ENCODE results near the gene CYP2W1. TPM values are rescaled to one million over a fixed set of nuclear protein-coding genes. Genes with fewer than 3 reads are reported as not detected.

Gene CYP2W1
- total and polyA plus RNA-seq, 2 donors (not counting 3 experiments of a cell fraction or from before 2014, with no cell fraction given): not detected

DNA sequence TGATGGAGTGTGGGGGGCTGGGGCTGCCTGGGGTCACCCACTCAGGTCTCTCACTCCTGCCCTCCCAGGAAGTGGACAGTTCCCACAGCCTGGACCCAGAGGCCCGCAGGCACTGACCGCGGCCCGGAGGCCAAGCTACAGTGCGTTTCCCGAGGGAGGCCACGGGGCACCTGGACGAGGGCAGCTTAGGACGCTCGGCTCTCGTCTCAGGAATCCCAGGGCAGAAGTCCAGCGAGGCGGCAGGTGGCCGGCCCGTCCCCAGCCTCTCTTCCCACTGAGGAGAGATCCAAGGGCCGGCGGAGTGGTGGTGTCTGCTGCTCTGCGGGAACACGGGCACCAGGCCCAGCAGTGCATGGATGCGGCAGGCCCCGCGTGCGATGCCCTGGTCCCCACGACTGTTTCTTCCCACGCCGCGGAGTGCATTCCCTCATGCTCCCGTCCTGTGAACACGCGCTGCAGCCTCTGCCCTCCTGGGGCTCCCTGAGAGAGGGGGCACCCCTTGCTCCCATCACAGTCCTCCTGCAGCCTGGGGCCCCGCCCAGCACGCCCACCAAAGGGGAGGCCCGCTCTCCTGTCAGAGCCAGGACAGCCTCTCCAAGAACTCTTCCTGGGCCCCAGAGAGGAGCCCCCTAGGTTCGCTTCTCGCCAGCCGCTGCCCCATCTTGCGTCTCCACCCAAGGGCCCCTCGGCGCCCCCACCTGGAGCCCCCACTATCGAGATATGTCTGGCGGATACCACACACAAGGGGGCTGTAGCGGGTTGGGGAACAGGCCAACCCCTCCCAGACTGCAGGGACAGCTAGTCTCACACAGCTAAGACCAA is 37.0 kb downstream of the CYP2W1 start:
- Histone ChIP-seq H3K27me3 (ENCODE audit: control insufficient read depth in 2 of 2, insufficient read depth in 2 of 2, low read length in 2 of 2) (no peaks in the 10 kb centered on the region), H3K4me2 (ENCODE audit: insufficient read depth, low read length) (no peak overlapping the region), H3K9me1 (replicated peaks; ENCODE audit: control insufficient read depth, extremely low read depth, insufficient read depth, low read length) (no peaks in the 10 kb centered on the region), H3K4me3 (replicated peaks in 1 of 3; ENCODE audit: insufficient read depth in 1 of 3, low read depth in 1 of 3, low read length in 3 of 3) (no peak overlapping the region), H3K4me1 (ENCODE audit: control insufficient read depth, extremely low read depth, insufficient read depth, low read length) (no peaks in the 10 kb centered on the region), H2AFZ (ENCODE audit: low read depth, low read length) (no peak overlapping the region), H3K9me3 (replicated peaks; ENCODE audit: control insufficient read depth, insufficient read depth, low read length) (no peaks in the 10 kb centered on the region), H3K36me3 (ENCODE audit: control insufficient read depth in 2 of 2, extremely low read depth in 1 of 2, insufficient read depth in 2 of 2, low read length in 2 of 2) (no peaks in the 10 kb centered on the region), H3K27ac (ENCODE audit: insufficient read depth, low read depth, low read length) (no peak overlapping the region), H4K20me1 (replicated peaks; ENCODE audit: control insufficient read depth, extremely low read depth, insufficient read depth, low read length) (no peaks in the 10 kb centered on the region), H3K79me2 (ENCODE audit: control insufficient read depth, insufficient read depth, low read length) (peaks cover 8% of the 10 kb centered on the region), H3K9ac (replicated peaks; ENCODE audit: extremely low read depth, insufficient read depth, low read length) (no peak overlapping the region)
- intact Hi-C loops (cut with micrococcal nuclease): no loop called here
- dilution Hi-C loops (cut with MboI; ENCODE audit: extremely low pct_ligation_motif_present, low sequenced_read_pairs): no loop called here
- DNase-seq (ENCODE audit: low read depth, low spot score) (no peak), FAIRE-seq (no peak)
- no peak for TF ChIP-seq GATA2 (IDR thresholded peaks at IDR 0.05; ENCODE audit: insufficient read depth, insufficient read length, low read depth, low read length)
- TF ChIP-seq, protein P1, sequence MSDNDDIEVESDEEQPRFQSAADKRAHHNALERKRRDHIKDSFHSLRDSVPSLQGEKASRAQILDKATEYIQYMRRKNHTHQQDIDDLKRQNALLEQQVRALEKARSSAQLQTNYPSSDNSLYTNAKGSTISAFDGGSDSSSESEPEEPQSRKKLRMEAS (IDR thresholded peaks at IDR 0.05; ENCODE audit: insufficient read depth, insufficient read length): no peak
- no peak for TF ChIP-seq POLR2AphosphoS5 (IDR thresholded peaks at IDR 0.05; ENCODE audit: insufficient read depth, low read depth, low read length)
- TF ChIP-seq POLR2A (IDR thresholded peaks at IDR 0.05; ENCODE audit: low read depth, low read length): no peak
- TF ChIP-seq MYC (IDR thresholded peaks at IDR 0.05; ENCODE audit: low read depth, low read length): no peak
- TF ChIP-seq, protein P2, sequence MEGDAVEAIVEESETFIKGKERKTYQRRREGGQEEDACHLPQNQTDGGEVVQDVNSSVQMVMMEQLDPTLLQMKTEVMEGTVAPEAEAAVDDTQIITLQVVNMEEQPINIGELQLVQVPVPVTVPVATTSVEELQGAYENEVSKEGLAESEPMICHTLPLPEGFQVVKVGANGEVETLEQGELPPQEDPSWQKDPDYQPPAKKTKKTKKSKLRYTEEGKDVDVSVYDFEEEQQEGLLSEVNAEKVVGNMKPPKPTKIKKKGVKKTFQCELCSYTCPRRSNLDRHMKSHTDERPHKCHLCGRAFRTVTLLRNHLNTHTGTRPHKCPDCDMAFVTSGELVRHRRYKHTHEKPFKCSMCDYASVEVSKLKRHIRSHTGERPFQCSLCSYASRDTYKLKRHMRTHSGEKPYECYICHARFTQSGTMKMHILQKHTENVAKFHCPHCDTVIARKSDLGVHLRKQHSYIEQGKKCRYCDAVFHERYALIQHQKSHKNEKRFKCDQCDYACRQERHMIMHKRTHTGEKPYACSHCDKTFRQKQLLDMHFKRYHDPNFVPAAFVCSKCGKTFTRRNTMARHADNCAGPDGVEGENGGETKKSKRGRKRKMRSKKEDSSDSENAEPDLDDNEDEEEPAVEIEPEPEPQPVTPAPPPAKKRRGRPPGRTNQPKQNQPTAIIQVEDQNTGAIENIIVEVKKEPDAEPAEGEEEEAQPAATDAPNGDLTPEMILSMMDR (IDR thresholded peaks at IDR 0.05; ENCODE audit: extremely low read depth in 1 of 2, insufficient read depth in 1 of 2, low read depth in 1 of 2, low read length in 2 of 2): no peak
- no peak for TF ChIP-seq EZH2 (IDR thresholded peaks at IDR 0.05; ENCODE audit: borderline replicate concordance, low read depth, low read length, severe bottlenecking)
- TF ChIP-seq JUN (IDR thresholded peaks at IDR 0.05; ENCODE audit: borderline replicate concordance, insufficient read depth, insufficient read length, low read depth): no peak
- no peak for TF ChIP-seq FOS (IDR thresholded peaks at IDR 0.05; ENCODE audit: borderline replicate concordance, insufficient read depth, low read length)
- POLR2A ChIA-PET: no interaction called here
- CTCF ChIA-PET: interaction anchor here (5.5 kb wide), 1 partner anchor 45 kb away, joined by 46 read pairs; no protein-coding TSS in a partner anchor
- BruUV-seq (replicated peaks): no TSS peak

Measured in endothelial cell of umbilical vein (primary cell).